Thoracic aorta (tissue), 2 donors: ENCODE results near the gene SLC4A9. TPM values are rescaled to one million over a fixed set of nuclear protein-coding genes. Genes with fewer than 3 reads are reported as not detected.

Experiments
- ATAC-seq: fragments of 150-250 bp; one replicate; pipeline ENCODE4 v1.8.0; 2017; ENCODE audit warnings: low read depth; ENCODE audit not compliant: insufficient number of reproducible peaks, low FRiP score
- DNase-seq: peaks from one replicate; pipeline ENCODE4 v3.0.0-alpha.2; 2020; ENCODE audit warnings: low spot score
- H3K27ac ChIP-seq, 2 donors: fragments of 200-600 bp; sonication (generic); 1 replicate in 1 of 2; 2 replicates in 1 of 2; pipeline ENCODE4 v1.5.1; 2016; ENCODE audit warnings: mild to moderate bottlenecking in 2 of 2, moderate library complexity in 2 of 2
- H3K27me3 ChIP-seq: fragments of 200-600 bp; sonication (generic); replicated peaks from 2 replicates; pipeline ENCODE4 v1.6.0; 2016; ENCODE audit warnings: mild to moderate bottlenecking; ENCODE audit not compliant: insufficient read depth
- H3K36me3 ChIP-seq: fragments of 200-600 bp; sonication (generic); one replicate; pipeline ENCODE4 v1.5.1; 2016
- H3K4me1 ChIP-seq, 2 donors: fragments of 200-600 bp; sonication (generic); 1 replicate in 1 of 2; 2 replicates in 1 of 2; pipeline versions ENCODE4 v1.5.1 to v1.6.0; 2016; ENCODE audit warnings: low read depth in 2 of 2, mild to moderate bottlenecking in 1 of 2; ENCODE audit not compliant: control insufficient read depth in 1 of 2
- H3K4me3 ChIP-seq: fragments of 200-600 bp; sonication (generic); 2 replicates; pipeline ENCODE4 v1.5.1; 2016; ENCODE audit warnings: mild to moderate bottlenecking
- H3K9me3 ChIP-seq: fragments of 200-600 bp; sonication (generic); 2 replicates; pipeline ENCODE4 v1.5.1; 2016
- total RNA-seq, 2 donors: library from RNA; depleted of rRNA; stranded (reverse); fragments of >200 nt; gene quantifications; one replicate each; pipeline versions ENCODE4 v1.1.0 to v1.2.3, GENCODE V29; 2016
- TF ChIP-seq, protein P1 (sequence below): fragments of 200-600 bp; sonication (generic); IDR thresholded peaks from one replicate; pipeline ENCODE4 v1.5.1; 2019; ENCODE audit warnings: antibody characterized with exemption

SLC4A9 gene
- total RNA-seq, 2 donors from 2014 or later: not detected

DNA sequence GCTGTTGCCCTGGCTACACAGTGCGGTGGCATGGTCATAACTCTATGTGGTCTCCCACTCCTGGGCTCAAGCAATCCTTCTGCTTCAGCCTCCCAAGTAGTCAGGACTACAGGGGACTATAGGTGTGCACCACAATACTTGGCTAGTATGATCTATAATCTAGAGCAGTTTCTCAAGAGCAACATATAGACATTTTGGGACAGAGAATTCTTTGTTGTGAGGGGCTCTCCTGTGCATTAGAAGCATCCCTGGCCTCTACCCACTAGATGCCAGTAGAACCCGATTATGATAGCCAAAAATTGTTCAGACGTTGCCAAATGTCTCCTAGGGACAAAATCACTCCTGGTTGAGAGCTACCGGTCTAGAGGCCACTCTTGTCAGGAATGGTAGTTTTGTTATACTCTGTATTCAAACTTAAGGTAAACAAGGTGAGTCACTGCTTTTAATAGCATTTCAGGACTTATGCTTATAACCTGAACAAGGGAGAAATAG, 48.8 kb downstream of the SLC4A9 start:
- H3K4me1 ChIP-seq: peaks cover 28 to 40% of the 10 kb centered on the region in 2 donors
- peaks cover 8% of the 10 kb centered on the region for H3K36me3 ChIP-seq
- DNase-seq (no peak), ATAC-seq (no peak)
- no peak overlapping the region for H3K27ac ChIP-seq
- no peaks in the 10 kb centered on the region for H3K9me3 ChIP-seq
- H3K27me3 ChIP-seq: no peaks in the 10 kb centered on the region
- TF ChIP-seq, protein P1, sequence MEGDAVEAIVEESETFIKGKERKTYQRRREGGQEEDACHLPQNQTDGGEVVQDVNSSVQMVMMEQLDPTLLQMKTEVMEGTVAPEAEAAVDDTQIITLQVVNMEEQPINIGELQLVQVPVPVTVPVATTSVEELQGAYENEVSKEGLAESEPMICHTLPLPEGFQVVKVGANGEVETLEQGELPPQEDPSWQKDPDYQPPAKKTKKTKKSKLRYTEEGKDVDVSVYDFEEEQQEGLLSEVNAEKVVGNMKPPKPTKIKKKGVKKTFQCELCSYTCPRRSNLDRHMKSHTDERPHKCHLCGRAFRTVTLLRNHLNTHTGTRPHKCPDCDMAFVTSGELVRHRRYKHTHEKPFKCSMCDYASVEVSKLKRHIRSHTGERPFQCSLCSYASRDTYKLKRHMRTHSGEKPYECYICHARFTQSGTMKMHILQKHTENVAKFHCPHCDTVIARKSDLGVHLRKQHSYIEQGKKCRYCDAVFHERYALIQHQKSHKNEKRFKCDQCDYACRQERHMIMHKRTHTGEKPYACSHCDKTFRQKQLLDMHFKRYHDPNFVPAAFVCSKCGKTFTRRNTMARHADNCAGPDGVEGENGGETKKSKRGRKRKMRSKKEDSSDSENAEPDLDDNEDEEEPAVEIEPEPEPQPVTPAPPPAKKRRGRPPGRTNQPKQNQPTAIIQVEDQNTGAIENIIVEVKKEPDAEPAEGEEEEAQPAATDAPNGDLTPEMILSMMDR: no peak
- no peak overlapping the region for H3K4me3 ChIP-seq

DNA sequence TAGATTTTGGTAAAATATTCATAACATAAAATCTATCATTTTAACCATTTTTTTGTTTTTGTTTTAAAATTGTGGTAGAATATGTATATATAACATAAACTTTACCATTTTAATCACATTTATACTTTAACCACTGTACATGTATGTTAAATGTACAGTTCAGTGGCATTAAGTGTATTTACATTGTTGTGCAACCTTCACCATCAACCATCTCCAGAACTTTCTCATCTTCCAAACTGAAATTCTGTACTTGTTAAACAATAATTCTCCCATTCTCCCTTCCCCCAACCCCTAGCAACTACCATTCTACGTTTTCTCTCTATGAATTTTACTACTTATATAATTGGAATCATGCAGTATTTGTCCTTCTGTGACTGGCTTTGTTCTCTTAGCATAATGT, 53.2 kb downstream of the SLC4A9 start:
- Histone ChIP-seq H3K27me3 (no peaks in the 10 kb centered on the region), H3K4me1 (peaks cover 4 to 25% of the 10 kb centered on the region in 2 donors), H3K9me3 (no peaks in the 10 kb centered on the region), H3K27ac (no peak overlapping the region), H3K4me3 (no peak overlapping the region), H3K36me3 (no peaks in the 10 kb centered on the region)
- DNase-seq (no peak), ATAC-seq (no peak)
- TF ChIP-seq, protein P1: no peak

DNA sequence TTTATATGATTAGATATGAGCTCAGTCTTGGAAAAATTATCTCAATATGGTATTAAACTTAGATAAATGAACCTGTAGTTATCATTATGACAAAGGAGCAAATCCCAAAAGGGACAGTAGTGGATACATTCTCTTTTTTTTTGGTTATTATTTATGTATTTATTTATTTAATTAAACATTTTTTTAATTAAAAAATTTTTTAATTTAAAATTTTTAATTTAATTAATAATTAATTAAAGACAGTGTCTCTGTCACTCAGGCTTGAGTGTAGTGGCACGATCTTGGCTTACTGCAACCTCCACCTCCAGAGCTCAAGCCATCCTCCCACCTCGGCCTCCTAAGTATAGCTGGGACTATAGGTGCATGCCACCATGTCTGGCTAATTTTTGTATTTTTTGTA, 57.2 kb downstream of the SLC4A9 start:
- Histone ChIP-seq H3K27ac (no peak overlapping the region), H3K4me1 (peaks cover 5 to 27% of the 10 kb centered on the region in 2 donors), H3K27me3 (no peaks in the 10 kb centered on the region), H3K4me3 (no peak overlapping the region), H3K9me3 (no peaks in the 10 kb centered on the region), H3K36me3 (no peaks in the 10 kb centered on the region)
- ATAC-seq (no peak), DNase-seq (no peak)
- TF ChIP-seq, protein P1: no peak

DNA sequence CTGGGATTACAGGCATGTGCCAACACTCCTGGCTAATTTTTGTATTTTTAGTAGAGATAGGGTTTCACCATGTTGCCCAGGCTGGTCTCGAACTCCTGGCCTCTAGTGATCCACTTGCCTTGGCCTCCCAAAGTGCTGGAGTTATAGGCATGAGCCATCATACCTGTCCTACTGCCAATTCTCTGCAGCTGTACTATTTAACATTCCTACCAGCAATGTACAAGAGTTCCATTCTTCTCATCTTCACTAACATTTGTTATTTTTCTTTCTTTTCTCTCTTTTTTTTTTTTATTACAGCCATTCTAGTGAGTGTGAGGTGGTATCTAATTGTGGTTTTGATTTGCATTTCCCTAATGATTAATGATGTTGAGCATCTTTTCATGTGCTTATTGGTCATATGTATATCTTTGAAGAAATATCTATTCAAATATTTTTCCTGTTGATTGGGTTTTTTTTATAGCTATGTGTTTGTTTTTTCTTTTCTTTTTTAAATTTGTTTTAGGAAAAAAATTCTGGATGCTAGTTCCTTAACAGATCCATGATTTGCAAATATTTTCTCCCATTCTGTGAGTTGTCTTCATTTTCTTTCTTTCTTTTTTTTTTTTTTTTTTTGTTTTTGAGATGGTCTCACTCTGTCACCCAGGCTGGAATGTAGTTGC, 59.0 kb downstream of the SLC4A9 start:
- Histone ChIP-seq H3K9me3 (no peaks in the 10 kb centered on the region), H3K27me3 (no peaks in the 10 kb centered on the region), H3K36me3 (no peaks in the 10 kb centered on the region), H3K4me3 (no peak overlapping the region), H3K27ac (no peak overlapping the region), H3K4me1 (peaks cover 5 to 21% of the 10 kb centered on the region in 2 donors)
- TF ChIP-seq, protein P1: no peak
- ATAC-seq (no peak), DNase-seq (no peak)

DNA sequence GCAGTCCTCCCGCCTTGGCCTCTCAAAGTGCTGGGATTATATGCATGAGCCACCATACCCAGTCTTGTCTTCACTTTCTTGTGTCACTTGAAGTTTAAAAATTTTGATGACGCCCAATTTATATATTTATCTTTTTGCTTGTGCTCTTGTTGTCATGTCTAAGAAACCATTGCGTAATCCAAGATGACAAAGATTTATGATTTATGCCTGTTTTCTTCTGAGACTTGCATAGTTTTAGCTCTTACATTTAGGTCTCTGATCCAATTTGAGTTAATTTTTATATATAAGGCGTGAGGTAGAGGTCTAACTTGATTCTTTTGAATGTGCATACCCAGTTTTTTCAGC, 60.2 kb downstream of the SLC4A9 start:
- Histone ChIP-seq H3K4me3 (no peak overlapping the region), H3K27me3 (no peaks in the 10 kb centered on the region), H3K27ac (no peak overlapping the region), H3K9me3 (no peaks in the 10 kb centered on the region), H3K4me1 (peaks cover 8 to 21% of the 10 kb centered on the region in 2 donors), H3K36me3 (no peaks in the 10 kb centered on the region)
- ATAC-seq (no peak), DNase-seq (no peak)
- TF ChIP-seq, protein P1: no peak
